GM20431 (cell line): ENCODE results near the gene NOL9.

ENCODE experiments used
- in situ Hi-C: fragments of 300-500 bp; cut with MseI, MboI; formaldehyde crosslinking; loops from one replicate; pipeline ENCODE4 v1.15.0; 2020; ENCODE audit warnings: low sequenced_read_pairs; ENCODE audit not compliant: unreplicated experiment

The NOL9 gene

GRCh38 chr1:6591222-6591621 is 36.9 kb upstream of the NOL9 start:
- in situ Hi-C loops, result no loop called here

- in situ Hi-C loops, result no loop called here
Observed at GRCh38 chr1:6590046-6590445, 35.7 kb upstream of the NOL9 start.

GRCh38 chr1:6588893-6589520 is 34.7 kb upstream of the NOL9 start:
- in situ Hi-C loops, result no loop called here

- in situ Hi-C loops, result no loop called here
Observed at GRCh38 chr1:6588128-6588892, 34.0 kb upstream of the NOL9 start.

GRCh38 chr1:6587261-6588005 is 33.1 kb upstream of the NOL9 start:
- in situ Hi-C loops, result no loop called here

- in situ Hi-C loops, result no loop called here
Observed at GRCh38 chr1:6586404-6586816, 32.1 kb upstream of the NOL9 start.

- in situ Hi-C loops, result no loop called here
Observed at GRCh38 chr1:6585841-6586240, 31.5 kb upstream of the NOL9 start.

- in situ Hi-C loops, result no loop called here
Observed at GRCh38 chr1:6585081-6585722, 30.9 kb upstream of the NOL9 start.

- in situ Hi-C loops, result no loop called here
Observed at GRCh38 chr1:6584126-6585080, 30.1 kb upstream of the NOL9 start.

- in situ Hi-C loops, result no loop called here
Observed at GRCh38 chr1:6582370-6582769, 28.1 kb upstream of the NOL9 start.

- in situ Hi-C loops, result no loop called here
Observed at GRCh38 chr1:6581561-6582305, 27.4 kb upstream of the NOL9 start.

- in situ Hi-C loops, result no loop called here
Observed at GRCh38 chr1:6580593-6581409, 26.5 kb upstream of the NOL9 start.

- in situ Hi-C loops, result no loop called here
Observed at GRCh38 chr1:6580119-6580592, 25.8 kb upstream of the NOL9 start.

GRCh38 chr1:6579374-6580118 is 25.2 kb upstream of the NOL9 start, which contains the start of gene ZBTB48:
TSS of gene ZBTB48 (plus strand) at chr1:6579994. CDS start at chr1:6580610, 616 bp downstream.
- in situ Hi-C loops, result no loop called here

- in situ Hi-C loops, result no loop called here
Observed at GRCh38 chr1:6578624-6579373, 24.5 kb upstream of the NOL9 start.

GRCh38 chr1:6577831-6578525 is 23.7 kb upstream of the NOL9 start:
- in situ Hi-C loops, result no loop called here
